ENCODE measurements around the gene LYPD6.

GRCh38 chr2:149448315-149448714, 117.9 kb downstream of the LYPD6 start:
- peak in 1 of 6 experiments; percentile 2 for TF ChIP-seq CTCF (IDR thresholded peaks at IDR 0.05)
- no peak for TF ChIP-seq POLR2A (IDR thresholded peaks at IDR 0.05)

Measured in Peyer's patch (tissue), 4 donors.